CD8-positive, alpha-beta memory T cell (primary cell): Measurements from ENCODE around the gene DNAJB9. TPM values are rescaled to one million over a fixed set of nuclear protein-coding genes. Genes with fewer than 3 reads are reported as not detected.

Experiments used
- polyA plus RNA-seq: library from polyadenylated mRNA; unstranded; fragments of 300-500 nt; fragmentation: Illumina TruSeq; gene quantifications from one replicate; pipeline ENCODE4 v1.2.3, GENCODE V29; 2021
- total RNA-seq, 2 experiments: library from RNA; stranded (reverse); gene quantifications; one replicate each; pipeline ENCODE4 v1.2.3, GENCODE V29; 2021

DNAJB9 gene
- total and polyA plus RNA-seq, 3 experiments from 2014 or later, result 10.1 to 37.5 (median 12.0) TPM

Other genes with a start within 250 kb of the DNAJB9 start
- under 1 TPM; 0.27 to 0.74 TPM for gene NRCAM, start 113.4 kb upstream of the DNAJB9 start, total RNA-seq
- 1.1 TPM for gene NRCAM, start 113.4 kb upstream of the DNAJB9 start, polyA plus RNA-seq
- gene PNPLA8, start 43.7 kb upstream of the DNAJB9 start, total RNA-seq, result 10 to 100 TPM; 16.3 to 17.9 TPM
- gene PNPLA8, start 43.7 kb upstream of the DNAJB9 start, polyA plus RNA-seq, result 29.7 TPM
- gene THAP5, start 168 bp upstream of the DNAJB9 start, total RNA-seq, result 10 to 100 TPM; 36.8 to 40.9 TPM
- gene THAP5, start 168 bp upstream of the DNAJB9 start, polyA plus RNA-seq, result 27.9 TPM